AG04450 (cell line): Measurements from ENCODE around the gene C1orf122. TPM values are rescaled to one million over a fixed set of nuclear protein-coding genes. Genes with fewer than 3 reads are reported as not detected.

Source experiments
- CTCF ChIA-PET: fragments of 300-600, 350-600 bp; formaldehyde crosslinking; extraction: SDS; loops from one replicate; lab custom pipeline; 2022; ENCODE audit warnings: antibody characterized with exemption, inconsistent platforms; lab: Charles Lee
- POLR2A ChIA-PET: fragments of 350-600 bp; formaldehyde crosslinking; extraction: SDS; loops from one replicate; lab custom pipeline; 2021; ENCODE audit warnings: antibody characterized with exemption, inconsistent platforms; lab: Yijun Ruan, JAX
- DNase-seq: peaks from one replicate; pipeline ENCODE4 v3.0.0-alpha.2; 2011; ENCODE audit warnings: low read depth, low spot score
- H3K27ac ChIP-seq: one replicate; pipeline ENCODE4 v1.5.1; 2012; ENCODE audit warnings: low read depth, low read length, control low read depth
- H3K27me3 ChIP-seq: one replicate; pipeline ENCODE4 v1.6.0; 2012; ENCODE audit warnings: low read length; ENCODE audit not compliant: control insufficient read depth, insufficient read depth
- H3K4me3 ChIP-seq: 2 replicates; pipeline ENCODE4 v1.5.1; 2011; ENCODE audit warnings: mild to moderate bottlenecking, low read depth, low read length, control low read depth
- H3K9me3 ChIP-seq: 2 replicates; pipeline ENCODE4 v1.5.1; 2012; ENCODE audit warnings: low read length; ENCODE audit not compliant: control insufficient read depth, insufficient read depth
- CTCF ChIP-seq: IDR thresholded peaks from 2 replicates; pipeline ENCODE4 v1.5.1; 2011; ENCODE audit warnings: low read depth, low read length, control low read depth, inconsistent platforms
- polyA plus RNA-seq: library from polyadenylated mRNA; depleted of rRNA; stranded (reverse); fragments of >200 nt; gene quantifications from 2 replicates; pipeline ENCODE4 v1.2.3, GENCODE V29; 2011

The C1orf122 gene
- polyA plus RNA-seq, 1 experiment = 30.3 TPM

GRCh38 chr1:37841652-37842051 is 34.1 kb downstream of the C1orf122 start:
- no peak for TF ChIP-seq CTCF
- POLR2A ChIA-PET = no interaction called here
- no peaks in the 10 kb centered on the region for H3K27me3 ChIP-seq
- H3K4me3 ChIP-seq = no peak overlapping the region
- no peaks in the 10 kb centered on the region for H3K9me3 ChIP-seq
- no peak for DNase-seq
- no peak overlapping the region for H3K27ac ChIP-seq
- CTCF ChIA-PET = interaction anchor here (1.5 kb wide), 1 partner anchor 18 kb away, joined by 10 read pairs; the partner anchor contains the start of gene MTF1

GRCh38 chr1:37844536-37844935 is 36.9 kb downstream of the C1orf122 start:
- TF ChIP-seq CTCF = no peak
- Histone ChIP-seq H3K4me3 (no peak overlapping the region), H3K27me3 (no peaks in the 10 kb centered on the region), H3K27ac (no peak overlapping the region), H3K9me3 (no peaks in the 10 kb centered on the region)
- CTCF ChIA-PET = interaction anchor here (1.4 to 5.4 kb wide), 2 partner anchors 16 to 31 kb away, joined by 9 to 52 read pairs; partner anchors contain the start of gene MTF1
- no peak for DNase-seq
- POLR2A ChIA-PET = no interaction called here

GRCh38 chr1:37845049-37845646 is 37.6 kb downstream of the C1orf122 start:
- POLR2A ChIA-PET = no interaction called here
- no peak for DNase-seq
- CTCF ChIA-PET = interaction anchor here (1.4 to 5.4 kb wide), 2 partner anchors 15 to 31 kb away, joined by 9 to 52 read pairs; partner anchors contain the start of gene MTF1
- Histone ChIP-seq H3K4me3 (no peak overlapping the region), H3K27ac (no peak overlapping the region), H3K27me3 (no peaks in the 10 kb centered on the region), H3K9me3 (no peaks in the 10 kb centered on the region)
- no peak for TF ChIP-seq CTCF

- Histone ChIP-seq H3K9me3 (no peaks in the 10 kb centered on the region), H3K27ac (no peak overlapping the region), H3K4me3 (no peak overlapping the region), H3K27me3 (no peaks in the 10 kb centered on the region)
- CTCF ChIA-PET = interaction anchor here (5.4 kb wide), 1 partner anchor 15 kb away, joined by 52 read pairs; the partner anchor contains the start of gene MTF1
- no peak for DNase-seq
- TF ChIP-seq CTCF = no peak
- POLR2A ChIA-PET = no interaction called here
Measured at GRCh38 chr1:37845786-37846185, 38.2 kb downstream of the C1orf122 start.

GRCh38 chr1:37846647-37847339 is 39.2 kb downstream of the C1orf122 start:
- ChIA-PET POLR2A (interaction anchor here (0.6 kb wide), 1 partner anchor 9 kb away, joined by 4 read pairs; no protein-coding TSS in a partner anchor), CTCF (interaction anchor here (0.6 to 5.4 kb wide), 3 partner anchors 14 to 180 kb away, joined by 3 to 52 read pairs (median 3); partner anchors contain the start of gene MTF1)
- DNase-seq = no peak
- TF ChIP-seq CTCF = no peak
- no peaks in the 10 kb centered on the region for H3K9me3 ChIP-seq
- H3K4me3 ChIP-seq = no peak overlapping the region
- no peak overlapping the region for H3K27ac ChIP-seq
- no peaks in the 10 kb centered on the region for H3K27me3 ChIP-seq
